MCF 10A (cell line): ENCODE measurements around the gene FMNL2. TPM values are rescaled to one million over a fixed set of nuclear protein-coding genes. Genes with fewer than 3 reads are reported as not detected.

Experiments
- BruUV-seq: library from RNA; stranded (reverse); fragments of 400-500 nt; replicated peaks from 2 replicates; lab custom pipeline; 2021; lab: Mats Ljungman, UMichigan
- CTCF ChIA-PET: fragments of 300-600 bp; sonication (Branson Sonifier 250); formaldehyde crosslinking; extraction: SDS; loops from one replicate; lab custom pipeline; 2021; ENCODE audit warnings: antibody characterized with exemption, inconsistent platforms; lab: Yijun Ruan, JAX
- POLR2A ChIA-PET: fragments of 300-600, 350-650 bp; sonication (Branson Sonifier 250); formaldehyde crosslinking; extraction: SDS; loops from one replicate; lab custom pipeline; 2020; ENCODE audit warnings: antibody characterized with exemption, inconsistent platforms; lab: Yijun Ruan, JAX
- DNase-seq: peaks from one replicate; pipeline ENCODE4 v3.0.0-alpha.2; 2018; ENCODE audit not compliant: unreplicated experiment
- H3K27ac Mint-ChIP-seq: one replicate; pipeline ENCODE4 v1.8.0; 2022; ENCODE audit warnings: mild to moderate bottlenecking, low read depth, mixed read lengths; ENCODE audit not compliant: unreplicated experiment
- H3K27me3 Mint-ChIP-seq: one replicate; pipeline ENCODE4 v1.8.0; 2022; ENCODE audit warnings: mixed read lengths; ENCODE audit not compliant: insufficient read depth, unreplicated experiment
- H3K36me3 Mint-ChIP-seq: one replicate; pipeline ENCODE4 v1.8.0; 2022; ENCODE audit warnings: mild to moderate bottlenecking, moderate library complexity, mixed read lengths; ENCODE audit not compliant: insufficient read depth, unreplicated experiment
- H3K4me1 Mint-ChIP-seq: one replicate; pipeline ENCODE4 v1.8.0; 2022; ENCODE audit warnings: mixed read lengths; ENCODE audit not compliant: insufficient read depth, unreplicated experiment
- H3K4me3 Mint-ChIP-seq: one replicate; pipeline ENCODE4 v1.8.0; 2022; ENCODE audit warnings: mild to moderate bottlenecking, moderate library complexity, mixed read lengths; ENCODE audit not compliant: unreplicated experiment
- H3K9me3 Mint-ChIP-seq: one replicate; pipeline ENCODE4 v1.8.0; 2022; ENCODE audit warnings: mixed read lengths; ENCODE audit not compliant: unreplicated experiment
- intact Hi-C: fragments of 100-400 bp; cut with micrococcal nuclease; formaldehyde crosslinking; loops from 2 replicates; pipeline ENCODE4 v1.14.1; 2022
- total RNA-seq: library from RNA; stranded (reverse); gene quantifications from 2 replicates; pipeline ENCODE4 v1.2.3, GENCODE V29; 2022
- TF ChIP-seq, protein P1 (sequence below): fragments of 200-600 bp; IDR thresholded peaks from one replicate; pipeline ENCODE4 v1.8.0; 2022; ENCODE audit warnings: antibody characterized with exemption, mild to moderate bottlenecking; ENCODE audit not compliant: unreplicated experiment

Gene FMNL2
- total RNA-seq, 1 experiment from 2014 or later: 76.5 TPM

DNA sequence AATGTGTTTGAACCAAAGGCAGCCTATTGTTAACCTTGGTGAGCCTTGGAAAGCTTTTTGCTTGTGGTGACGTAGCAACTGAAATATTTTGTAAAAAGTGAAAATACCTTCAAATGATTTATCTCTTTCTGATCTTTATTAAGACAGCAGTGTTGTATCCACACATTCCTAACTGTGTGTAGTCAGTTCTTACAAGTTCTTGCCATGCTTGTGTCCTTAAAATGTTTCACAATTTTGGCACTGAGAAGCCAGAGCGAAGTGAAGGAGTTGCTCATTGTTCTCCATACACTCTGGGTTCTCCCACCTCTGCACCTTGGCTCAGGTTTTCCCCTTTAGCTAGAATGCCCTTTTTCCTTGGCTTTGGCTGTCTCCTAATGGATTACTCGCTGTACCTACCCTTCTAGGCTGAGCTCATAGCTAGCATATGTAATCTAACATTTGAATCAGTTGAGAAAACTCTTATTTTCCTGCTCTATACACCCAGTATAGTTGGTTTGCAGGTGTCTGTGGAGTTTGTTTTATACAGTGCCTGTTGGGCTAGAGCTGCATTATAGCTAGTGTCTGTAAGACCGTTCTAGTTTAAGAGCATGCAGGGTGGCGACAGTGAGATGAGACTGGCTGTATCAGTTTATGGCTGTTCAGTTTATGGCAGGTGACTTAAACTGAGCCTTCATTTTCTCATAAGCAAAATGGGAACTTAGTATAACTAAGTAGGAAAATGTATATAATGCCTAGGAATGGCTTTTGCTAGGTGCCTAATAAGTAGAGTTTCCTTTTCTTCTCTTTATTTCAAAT, 45.5 kb downstream of the FMNL2 start:
- intact Hi-C loops: no loop called here
- peak; percentile 33 for DNase-seq
- Mint-ChIP-seq H3K4me3 (no peak overlapping the region), H3K27ac (no peak overlapping the region), H3K9me3 (no peaks in the 10 kb centered on the region), H3K36me3 (peaks cover 4% of the 10 kb centered on the region), H3K27me3 (no peaks in the 10 kb centered on the region), H3K4me1 (peaks cover 19% of the 10 kb centered on the region)
- ChIA-PET POLR2A (interaction anchor here (0.5 to 0.9 kb wide), 3 partner anchors 12 to 52 kb away, joined by 3 to 5 read pairs (median 3); no protein-coding TSS in a partner anchor), CTCF (interaction anchor here (0.7 to 1.2 kb wide), 4 partner anchors 20 to 354 kb away, joined by 3 to 5 read pairs (median 3); no protein-coding TSS in a partner anchor)
- TF ChIP-seq, protein P1, sequence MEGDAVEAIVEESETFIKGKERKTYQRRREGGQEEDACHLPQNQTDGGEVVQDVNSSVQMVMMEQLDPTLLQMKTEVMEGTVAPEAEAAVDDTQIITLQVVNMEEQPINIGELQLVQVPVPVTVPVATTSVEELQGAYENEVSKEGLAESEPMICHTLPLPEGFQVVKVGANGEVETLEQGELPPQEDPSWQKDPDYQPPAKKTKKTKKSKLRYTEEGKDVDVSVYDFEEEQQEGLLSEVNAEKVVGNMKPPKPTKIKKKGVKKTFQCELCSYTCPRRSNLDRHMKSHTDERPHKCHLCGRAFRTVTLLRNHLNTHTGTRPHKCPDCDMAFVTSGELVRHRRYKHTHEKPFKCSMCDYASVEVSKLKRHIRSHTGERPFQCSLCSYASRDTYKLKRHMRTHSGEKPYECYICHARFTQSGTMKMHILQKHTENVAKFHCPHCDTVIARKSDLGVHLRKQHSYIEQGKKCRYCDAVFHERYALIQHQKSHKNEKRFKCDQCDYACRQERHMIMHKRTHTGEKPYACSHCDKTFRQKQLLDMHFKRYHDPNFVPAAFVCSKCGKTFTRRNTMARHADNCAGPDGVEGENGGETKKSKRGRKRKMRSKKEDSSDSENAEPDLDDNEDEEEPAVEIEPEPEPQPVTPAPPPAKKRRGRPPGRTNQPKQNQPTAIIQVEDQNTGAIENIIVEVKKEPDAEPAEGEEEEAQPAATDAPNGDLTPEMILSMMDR: no peak
- no TSS peak for BruUV-seq

- H3K9me3 Mint-ChIP-seq: no peaks in the 10 kb centered on the region
- BruUV-seq: no TSS peak
- H3K4me3 Mint-ChIP-seq: no peak overlapping the region
- ChIA-PET POLR2A (no interaction called here), CTCF (interaction anchor here (0.7 kb wide), 1 partner anchor 181 kb away, joined by 3 read pairs; no protein-coding TSS in a partner anchor)
- DNase-seq: no peak
- no peaks in the 10 kb centered on the region for H3K27me3 Mint-ChIP-seq
- intact Hi-C loops: no loop called here
- TF ChIP-seq, protein P1: no peak
- no peak overlapping the region for H3K27ac Mint-ChIP-seq
- H3K4me1 Mint-ChIP-seq: peaks cover 6% of the 10 kb centered on the region
- H3K36me3 Mint-ChIP-seq: peaks cover 12% of the 10 kb centered on the region
These were observed 48.7 kb downstream of the FMNL2 start for GRCh38 chr2:152383702-152384101.

- no peak for DNase-seq
- TF ChIP-seq, protein P1: no peak
- H3K4me1 Mint-ChIP-seq: peaks cover 13% of the 10 kb centered on the region
- H3K4me3 Mint-ChIP-seq: no peak overlapping the region
- no TSS peak for BruUV-seq
- intact Hi-C loops: no loop called here
- CTCF ChIA-PET: interaction anchor here (1.3 kb wide), 1 partner anchor 21 kb away, joined by 4 read pairs; no protein-coding TSS in a partner anchor
- no peak overlapping the region for H3K27ac Mint-ChIP-seq
- H3K36me3 Mint-ChIP-seq: peaks cover 12% of the 10 kb centered on the region
- POLR2A ChIA-PET: interaction anchor here (0.8 kb wide), 1 partner anchor 16 kb away, joined by 3 read pairs; no protein-coding TSS in a partner anchor
- H3K9me3 Mint-ChIP-seq: peaks cover 8% of the 10 kb centered on the region
- no peaks in the 10 kb centered on the region for H3K27me3 Mint-ChIP-seq
These were observed 50.0 kb downstream of the FMNL2 start for GRCh38 chr2:152384992-152385391.

DNA sequence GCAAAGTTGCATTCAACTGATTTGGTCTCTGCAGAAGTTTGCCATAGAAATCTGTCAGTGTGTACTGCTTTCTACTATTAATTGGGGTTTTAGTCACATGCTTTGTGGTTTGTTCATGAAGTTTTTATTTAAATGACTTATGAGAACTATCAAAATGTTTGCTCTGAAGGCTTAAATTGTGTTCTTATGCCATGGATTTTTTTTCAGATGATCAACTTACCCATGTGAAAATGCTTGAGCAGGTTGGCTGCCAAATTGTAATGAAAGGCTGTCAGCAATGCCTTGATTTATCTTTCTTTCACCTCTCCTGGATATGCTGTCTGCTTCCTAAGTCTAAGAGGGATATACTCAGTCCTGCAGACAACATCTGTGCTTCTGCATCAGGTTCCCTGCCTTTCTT, 50.7 kb downstream of the FMNL2 start:
- TF ChIP-seq, protein P1: no peak
- Mint-ChIP-seq H3K27me3 (no peaks in the 10 kb centered on the region), H3K4me3 (no peak overlapping the region), H3K9me3 (peaks cover 9% of the 10 kb centered on the region), H3K27ac (no peak overlapping the region), H3K4me1 (peaks cover 8% of the 10 kb centered on the region), H3K36me3 (peaks cover 7% of the 10 kb centered on the region)
- CTCF ChIA-PET: interaction anchor here (0.8 to 1.3 kb wide), 2 partner anchors 21 to 34 kb away, joined by 3 to 4 read pairs; no protein-coding TSS in a partner anchor
- POLR2A ChIA-PET: interaction anchor here (0.8 kb wide), 1 partner anchor 15 kb away, joined by 3 read pairs; no protein-coding TSS in a partner anchor
- intact Hi-C loops: no loop called here
- BruUV-seq: no TSS peak
- DNase-seq: no peak
